ENCODE measurements around the gene SRRM4.

- TF ChIP-seq CTCF (optimal IDR thresholded peaks at IDR 0.05 in 1 of 3, IDR thresholded peaks at IDR 0.05 in 1 of 3, conservative IDR thresholded peaks at IDR 0.05 in 1 of 3; ENCODE audit: extremely low read depth in 1 of 3, insufficient read depth in 2 of 3, low read length in 3 of 3) (no peak), EZH2 (IDR thresholded peaks at IDR 0.05; ENCODE audit: low read length) (no peak)
Measured at GRCh38 chr12:119182701-119183493, 201.6 kb downstream of the SRRM4 start.

All from keratinocyte (primary cell).